OCI-LY7 (cell line): ENCODE measurements around the gene KCNIP1.

Source experiments
- EZH2phosphoT487 ChIP-seq: fragments of 200-600 bp; sonication (generic); IDR thresholded peaks from 2 replicates; pipeline ENCODE4 v1.6.1; 2018; ENCODE audit warnings: low read depth, borderline replicate concordance, mild to moderate bottlenecking, mixed run types, antibody characterized with exemption, low read length, moderate library complexity, mixed read lengths
- TF ChIP-seq, protein P1 (sequence below): fragments of 200-600 bp; sonication (generic); conservative IDR thresholded peaks from 2 replicates; pipeline ENCODE4 v1.5.1; 2014; ENCODE audit warnings: mild to moderate bottlenecking, antibody characterized with exemption, low read length, moderate library complexity, mixed read lengths

DNA sequence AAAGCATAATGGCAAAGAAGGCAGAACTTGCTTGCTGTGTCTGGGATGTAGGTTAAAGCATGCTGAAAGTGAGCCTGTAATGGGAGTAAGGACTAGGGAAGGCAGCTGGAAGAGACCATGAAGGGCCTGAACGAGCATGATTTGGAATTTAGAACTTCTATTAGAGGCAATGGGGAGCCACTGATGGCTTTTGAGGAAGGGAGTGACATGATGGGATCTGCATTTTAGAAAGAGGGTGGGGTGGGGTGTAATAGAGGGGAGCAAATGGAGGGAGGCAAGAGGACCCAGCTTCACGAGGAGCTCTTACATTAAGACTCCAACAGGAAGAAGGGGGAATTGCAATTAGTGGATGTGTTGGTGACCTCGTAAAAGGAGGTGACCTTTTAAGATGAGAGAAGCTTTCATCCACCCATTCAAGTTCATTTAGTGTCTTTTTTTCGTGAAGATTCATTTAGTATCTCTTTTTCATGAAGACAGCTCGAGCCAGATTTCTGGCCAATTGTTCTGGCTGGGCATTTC, 266.1 kb downstream of the KCNIP1 start:
- TF ChIP-seq, protein P1, sequence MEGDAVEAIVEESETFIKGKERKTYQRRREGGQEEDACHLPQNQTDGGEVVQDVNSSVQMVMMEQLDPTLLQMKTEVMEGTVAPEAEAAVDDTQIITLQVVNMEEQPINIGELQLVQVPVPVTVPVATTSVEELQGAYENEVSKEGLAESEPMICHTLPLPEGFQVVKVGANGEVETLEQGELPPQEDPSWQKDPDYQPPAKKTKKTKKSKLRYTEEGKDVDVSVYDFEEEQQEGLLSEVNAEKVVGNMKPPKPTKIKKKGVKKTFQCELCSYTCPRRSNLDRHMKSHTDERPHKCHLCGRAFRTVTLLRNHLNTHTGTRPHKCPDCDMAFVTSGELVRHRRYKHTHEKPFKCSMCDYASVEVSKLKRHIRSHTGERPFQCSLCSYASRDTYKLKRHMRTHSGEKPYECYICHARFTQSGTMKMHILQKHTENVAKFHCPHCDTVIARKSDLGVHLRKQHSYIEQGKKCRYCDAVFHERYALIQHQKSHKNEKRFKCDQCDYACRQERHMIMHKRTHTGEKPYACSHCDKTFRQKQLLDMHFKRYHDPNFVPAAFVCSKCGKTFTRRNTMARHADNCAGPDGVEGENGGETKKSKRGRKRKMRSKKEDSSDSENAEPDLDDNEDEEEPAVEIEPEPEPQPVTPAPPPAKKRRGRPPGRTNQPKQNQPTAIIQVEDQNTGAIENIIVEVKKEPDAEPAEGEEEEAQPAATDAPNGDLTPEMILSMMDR = no peak
- TF ChIP-seq EZH2phosphoT487 = no peak
